ENCODE measurements around the gene ECT2L. TPM values are rescaled to one million over a fixed set of nuclear protein-coding genes. Genes with fewer than 3 reads are reported as not detected.

Gene ECT2L
- total and polyA plus RNA-seq, 2 of the 13 experiments (the other 11 are each of a cell fraction or from before 2014, with no cell fraction given), result 0.12 TPM; not detected in 1

Other genes starting within 250 kb of the ECT2L start
- 15.8 and 22.8 TPM in 2 replicates for gene CCDC28A, start 22.3 kb upstream of the ECT2L start, total RNA-seq (2016; rRNA removed; fragmentation: Illumina TruSeq; extraction: Trizol)
- 11.1 and 15.8 TPM in 2 replicates for gene CCDC28A, start 22.3 kb upstream of the ECT2L start, polyA plus RNA-seq (2011; rRNA removed)
- 36.7 and 38.3 TPM in 2 replicates for gene REPS1, start 192.2 kb downstream of the ECT2L start, total RNA-seq (2016; rRNA removed; fragmentation: Illumina TruSeq; extraction: Trizol)
- gene REPS1, start 192.2 kb downstream of the ECT2L start, polyA plus RNA-seq (2011; rRNA removed), result 35.2 and 36.4 TPM in 2 replicates
- 5.4 and 7.6 TPM in 2 replicates for gene ABRACL, start 232.7 kb downstream of the ECT2L start, total RNA-seq (2016; rRNA removed; fragmentation: Illumina TruSeq; extraction: Trizol)
- gene ABRACL, start 232.7 kb downstream of the ECT2L start, polyA plus RNA-seq (2011; rRNA removed), result 0.82 and 1.4 TPM in 2 replicates